HepG2 (cell line): Measurements from ENCODE around the gene PSMD3. TPM values are rescaled to one million over a fixed set of nuclear protein-coding genes. Genes with fewer than 3 reads are reported as not detected.

ENCODE experiments used
- ATAC-seq: fragments of 200-7000 bp; cut with Tn5 transposase; 3 replicates; pipeline ENCODE4 v1.9.1; 2020; ENCODE audit warnings: mild to moderate bottlenecking, moderate library complexity
- BruUV-seq: library from RNA; stranded (reverse); fragments of 400-500 nt; replicated peaks from 2 replicates; lab custom pipeline; 2021; lab: Mats Ljungman, UMichigan
- CTCF ChIA-PET: fragments of 300-600 bp; formaldehyde crosslinking; extraction: SDS; loops from one replicate; lab custom pipeline; 2021; ENCODE audit warnings: low total read pairs, inconsistent platforms, low intra/inter-chr PET ratio; lab: Yijun Ruan, JAX
- POLR2A ChIA-PET: fragments of 350-600 bp; sonication (Branson Sonifier 250); formaldehyde crosslinking; loops from one replicate; lab custom pipeline; 2020; ENCODE audit warnings: antibody characterized with exemption, inconsistent platforms; lab: Yijun Ruan, JAX
- DNase-seq: peaks from one replicate; pipeline ENCODE4 v3.0.0-alpha.2; 2015; ENCODE audit warnings: low spot score
- FAIRE-seq: peaks from 3 replicates; lab custom pipeline; 2011; peaks lifted over from hg19 to GRCh38; lab: Jason Lieb, UNC
- H2AFZ ChIP-seq: one replicate; pipeline ENCODE4 v1.6.1; 2011; ENCODE audit warnings: low read length, inconsistent platforms
- H3K27ac ChIP-seq: fragments of 300-600 bp; 3 replicates; pipeline ENCODE4 v1.8.0; 2011; ENCODE audit warnings: mixed run types, mild to moderate bottlenecking, mixed read lengths, low read length, inconsistent platforms; ENCODE audit not compliant: insufficient read depth; ENCODE audit errors: extremely low read length
- H3K27me3 ChIP-seq, 2 experiments: fragments of 200-600 bp in 1 of 2; 2 replicates in 1 of 2; 3 replicates in 1 of 2; pipeline versions ENCODE4 v1.6.0 to v1.8.0; 2011; ENCODE audit warnings: low read length in 2 of 2, mild to moderate bottlenecking in 2 of 2, moderate library complexity in 2 of 2, inconsistent platforms in 1 of 2; ENCODE audit not compliant: insufficient read depth in 2 of 2, control insufficient read depth in 1 of 2
- H3K36me3 ChIP-seq, 2 experiments: fragments of 200-600 bp in 1 of 2; replicated peaks in 1 of 2; 2 replicates in 1 of 2; 3 replicates in 1 of 2; pipeline versions ENCODE4 v1.5.1 to v1.8.0; 2011; ENCODE audit warnings: low read length in 2 of 2, inconsistent platforms in 1 of 2; ENCODE audit not compliant: insufficient read depth in 2 of 2, control insufficient read depth in 1 of 2
- H3K4me1 ChIP-seq: 2 replicates; pipeline ENCODE4 v1.5.1; 2012; ENCODE audit warnings: low read length, inconsistent platforms; ENCODE audit not compliant: insufficient read depth
- H3K4me2 ChIP-seq: 2 replicates; pipeline ENCODE4 v1.6.0; 2011; ENCODE audit warnings: low read depth, low read length, inconsistent platforms
- H3K4me3 ChIP-seq, 3 experiments: fragments of 200-600 bp in 1 of 3; sonication (generic), shearing (Covaris generic) in 1 of 3; replicated peaks in 1 of 3; 2 replicates each; pipeline ENCODE4 v1.5.1; 2011 to 2016; ENCODE audit warnings: low read length in 3 of 3, inconsistent platforms in 2 of 3, low read depth in 2 of 3, mild to moderate bottlenecking in 2 of 3, control low read depth in 1 of 3, mixed read lengths in 1 of 3; ENCODE audit not compliant: insufficient read depth in 1 of 3
- H3K79me2 ChIP-seq: one replicate; pipeline ENCODE4 v1.6.1; 2011; ENCODE audit warnings: low read length, inconsistent platforms; ENCODE audit not compliant: insufficient read depth
- H3K9ac ChIP-seq: 2 replicates; pipeline ENCODE4 v1.6.0; 2011; ENCODE audit warnings: mild to moderate bottlenecking, low read depth, low read length, inconsistent platforms; ENCODE audit not compliant: insufficient read depth
- H3K9me3 ChIP-seq: 2 replicates; pipeline ENCODE4 v1.5.1; 2012; ENCODE audit warnings: mild to moderate bottlenecking, low read length
- H4K20me1 ChIP-seq: 2 replicates; pipeline ENCODE4 v1.6.0; 2011; ENCODE audit warnings: inconsistent platforms, mild to moderate bottlenecking, low read length, moderate library complexity; ENCODE audit not compliant: insufficient read depth
- AHDC1 ChIP-seq: sonication (generic); formaldehyde crosslinking; IDR thresholded peaks from 2 replicates; pipeline ENCODE4 v1.5.1; 2020; ENCODE audit warnings: mild to moderate bottlenecking, missing genetic modification reagents, borderline replicate concordance
- ELK4 ChIP-seq: sonication (generic); formaldehyde crosslinking; IDR thresholded peaks from 2 replicates; pipeline ENCODE4 v1.9.0; 2021; ENCODE audit warnings: missing genetic modification reagents, borderline replicate concordance
- ERF ChIP-seq: IDR thresholded peaks from 2 replicates; pipeline ENCODE4 v1.6.1; 2018; ENCODE audit warnings: missing biosample characterization, missing genetic modification reagents
- HOXA5 ChIP-seq: sonication (generic); formaldehyde crosslinking; IDR thresholded peaks from 2 replicates; pipeline ENCODE4 v1.4.0; 2020; ENCODE audit warnings: missing genetic modification reagents
- IKZF1 ChIP-seq: fragments of 450-650 bp; IDR thresholded peaks from 2 replicates; pipeline ENCODE4 v1.7.1; 2016
- KAT8 ChIP-seq: IDR thresholded peaks from 2 replicates; pipeline ENCODE4 v1.6.1; 2016; ENCODE audit warnings: missing genetic modification reagents, missing compliant biosample characterization
- KLF9 ChIP-seq: IDR thresholded peaks from 2 replicates; pipeline ENCODE4 v1.6.1; 2016; ENCODE audit warnings: low read depth
- MBD4 ChIP-seq: IDR thresholded peaks from 2 replicates; pipeline ENCODE4 v1.6.1; 2012; ENCODE audit warnings: low read length, inconsistent platforms, borderline replicate concordance
- MTERF4 ChIP-seq: sonication (generic); formaldehyde crosslinking; IDR thresholded peaks from 2 replicates; pipeline ENCODE4 v1.8.0; 2023; ENCODE audit warnings: mild to moderate bottlenecking, missing genetic modification reagents
- NR3C1 ChIP-seq: sonication (generic); formaldehyde crosslinking; IDR thresholded peaks from 2 replicates; pipeline ENCODE4 v1.4.0; 2020; ENCODE audit warnings: missing genetic modification reagents
- WIZ ChIP-seq: sonication (generic); formaldehyde crosslinking; IDR thresholded peaks from 2 replicates; pipeline ENCODE4 v1.5.1; 2020; ENCODE audit warnings: mild to moderate bottlenecking, missing genetic modification reagents
- ZNF44 ChIP-seq: sonication (generic); formaldehyde crosslinking; IDR thresholded peaks from 2 replicates; pipeline ENCODE4 v1.5.1; 2020; ENCODE audit warnings: mild to moderate bottlenecking, missing genetic modification reagents
- ZNF468 ChIP-seq: sonication (generic); formaldehyde crosslinking; IDR thresholded peaks from 2 replicates; pipeline ENCODE4 v1.8.0; 2022; ENCODE audit warnings: mild to moderate bottlenecking, moderate library complexity, missing genetic modification reagents
- ZNF639 ChIP-seq: conservative IDR thresholded peaks from 2 replicates; pipeline ENCODE4 v1.6.1; 2018; ENCODE audit warnings: missing genetic modification reagents
- ZNF772 ChIP-seq: sonication (generic); formaldehyde crosslinking; IDR thresholded peaks from 2 replicates; pipeline ENCODE4 v1.5.0; 2020; ENCODE audit warnings: mild to moderate bottlenecking, missing genetic modification reagents
- ZSCAN9 ChIP-seq: IDR thresholded peaks from 2 replicates; pipeline ENCODE4 v1.6.1; 2016; ENCODE audit warnings: borderline replicate concordance
- WGBS: methylation state at CpG from one replicate; pipeline ENCODE4 v1.1.6; 2017; ENCODE audit warnings: low lambda C conversion rate; 5-methylcytosine and 5-hydroxymethylcytosine counted together
- in situ Hi-C: cut with HindIII; loops from 2 replicates; pipeline ENCODE4 v1.10.0; 2017; ENCODE audit warnings: low pct_unique_long_range_greater_than_20kb; ENCODE audit not compliant: extremely low pct_ligation_motif_present
- intact Hi-C: fragments of 100-400 bp; cut with micrococcal nuclease; formaldehyde crosslinking; loops from one replicate; pipeline ENCODE4 v1.10.0; 2022; ENCODE audit not compliant: unreplicated experiment
- polyA plus RNA-seq, 8 experiments: library from polyadenylated mRNA; depleted of rRNA in 3 of 8; stranded (reverse) in 7 of 8; unstranded in 1 of 8; fragments of >200 nt; fragmentation: Illumina TruSeq in 4 of 8; extraction: Trizol in 4 of 8; gene quantifications; 2 replicates each; pipeline versions ENCODE4 v1.2.1 to v1.2.3, GENCODE V29; 2011 to 2016; ENCODE audit warnings: low read depth in 4 of 8, missing spikeins in 1 of 8, mixed read lengths in 1 of 8; ENCODE audit not compliant: insufficient read depth in 1 of 8
- total RNA-seq, 5 experiments: library from RNA; depleted of rRNA; stranded (reverse); fragments of >200 nt; fragmentation: Illumina TruSeq; extraction: Trizol; gene quantifications; 2 replicates each; pipeline ENCODE4 v1.2.3, GENCODE V29; 2016; ENCODE audit warnings: low read depth in 1 of 5

The PSMD3 gene
- total and polyA plus RNA-seq, 2 of the 13 experiments (the other 11 are each of a cell fraction or from before 2014, with no cell fraction given), result 97.4 to 146 TPM

GRCh38 chr17:40034426-40035161 lies 54.0 kb downstream of the PSMD3 start:
- FAIRE-seq, result peak; percentile 42
- no peak for ATAC-seq
- Histone ChIP-seq H3K4me1 (peaks cover 12% of the 10 kb centered on the region), H3K79me2 (no peaks in the 10 kb centered on the region), H3K27me3 (no peaks in the 10 kb centered on the region), H3K36me3 (peaks cover 33 to 59% of the 10 kb centered on the region in 2 experiments; a peak in 4 of 5 replicates), H3K4me2 (no peak overlapping the region), H3K27ac (no peak overlapping the region), H4K20me1 (no peaks in the 10 kb centered on the region), H3K4me3 (no peak overlapping the region), H3K9ac (no peak overlapping the region), H2AFZ (no peak overlapping the region), H3K9me3 (no peaks in the 10 kb centered on the region)
- ChIA-PET POLR2A (interaction anchor here (1.2 kb wide), 1 partner anchor 52 kb away, joined by 3 read pairs; no protein-coding TSS in a partner anchor), CTCF (interaction anchor here (0.7 to 1.2 kb wide), 2 partner anchors 41 to 51 kb away, joined by 3 to 6 read pairs; no protein-coding TSS in a partner anchor)
- no TSS peak for BruUV-seq
- no peak for DNase-seq
- in situ Hi-C loops (loop anchor here (5.0 kb wide), 1 partner anchor 53 kb away; no protein-coding TSS in a partner anchor), intact Hi-C loops (no loop called here)
- 93% methylated on average over 8 of the region's 8 CpGs for WGBS
- TF ChIP-seq WIZ (CRISPR knock-in tag) (no peak), IKZF1 (no peak), MTERF4 (CRISPR knock-in tag) (no peak), ZNF44 (no peak), KLF9 (no peak), ZNF772 (CRISPR knock-in tag) (no peak), ZNF468 (no peak), MBD4 (no peak), ERF (CRISPR knock-in tag) (no peak), AHDC1 (CRISPR knock-in tag) (no peak), ELK4 (CRISPR knock-in tag) (no peak), ZSCAN9 (CRISPR knock-in tag) (no peak), NR3C1 (CRISPR knock-in tag) (no peak), KAT8 (CRISPR knock-in tag) (no peak), ZNF639 (no peak), HOXA5 (no peak)
